GM19099 (cell line): Measurements from ENCODE around the gene BACE1-AS.

ENCODE experiments used
- POLR2A ChIP-seq: IDR thresholded peaks from 3 replicates; pipeline ENCODE4 v1.6.1; 2011; ENCODE audit warnings: low read depth; ENCODE audit not compliant: insufficient read length; ENCODE audit errors: extremely low read depth

The BACE1-AS gene

GRCh38 chr11:117286588-117286987 is 4.6 kb upstream of the BACE1-AS start:
- no peak for TF ChIP-seq POLR2A

- no peak for TF ChIP-seq POLR2A
Measured at GRCh38 chr11:117287668-117288067, 3.5 kb upstream of the BACE1-AS start.

- TF ChIP-seq POLR2A: no peak
Measured at GRCh38 chr11:117289795-117290194, 1.4 kb upstream of the BACE1-AS start.

GRCh38 chr11:117292616-117293015 is 1.5 kb downstream of the BACE1-AS start:
- TF ChIP-seq POLR2A: no peak

- no peak for TF ChIP-seq POLR2A
Measured at GRCh38 chr11:117295438-117296137, 4.4 kb downstream of the BACE1-AS start.

GRCh38 chr11:117296881-117297280 is 5.7 kb downstream of the BACE1-AS start:
- TF ChIP-seq POLR2A: no peak

- no peak for TF ChIP-seq POLR2A
Measured at GRCh38 chr11:117298195-117298594, 7.0 kb downstream of the BACE1-AS start.

- TF ChIP-seq POLR2A: no peak
Measured at GRCh38 chr11:117299351-117300282, 8.5 kb downstream of the BACE1-AS start.

GRCh38 chr11:117300283-117300663 is 9.1 kb downstream of the BACE1-AS start:
- no peak for TF ChIP-seq POLR2A

GRCh38 chr11:117300773-117301172 is 9.6 kb downstream of the BACE1-AS start:
- no peak for TF ChIP-seq POLR2A

- no peak for TF ChIP-seq POLR2A
Measured at GRCh38 chr11:117302228-117302627, 11.1 kb downstream of the BACE1-AS start.

- no peak for TF ChIP-seq POLR2A
Measured at GRCh38 chr11:117303101-117303500, 12.0 kb downstream of the BACE1-AS start.

- no peak for TF ChIP-seq POLR2A
Measured at GRCh38 chr11:117303646-117304315, 12.6 kb downstream of the BACE1-AS start.

- no peak for TF ChIP-seq POLR2A
Measured at GRCh38 chr11:117305145-117305544, 14.0 kb downstream of the BACE1-AS start.

- TF ChIP-seq POLR2A: no peak
Measured at GRCh38 chr11:117309310-117309709, 18.2 kb downstream of the BACE1-AS start.
